Hepatocyte (in vitro differentiated cells): ENCODE data around the gene S100P.

ENCODE experiments used
- EZH2 ChIP-seq: fragments of 200-600 bp; sonication (generic); IDR thresholded peaks from 2 replicates; pipeline ENCODE4 v1.6.1; 2016; ENCODE audit warnings: antibody characterized with exemption, mild to moderate bottlenecking, borderline replicate concordance
- EZH2phosphoT487 ChIP-seq: fragments of 200-600 bp; sonication (generic); IDR thresholded peaks from one replicate; pipeline ENCODE4 v1.6.1; 2018; ENCODE audit warnings: antibody characterized with exemption, mild to moderate bottlenecking, low read depth, moderate library complexity; ENCODE audit not compliant: unreplicated experiment, severe bottlenecking
- TF ChIP-seq, protein P1 (sequence below): fragments of 200-600 bp; sonication (generic); IDR thresholded peaks from 2 replicates; pipeline ENCODE4 v1.5.1; 2016; ENCODE audit warnings: antibody characterized with exemption, mild to moderate bottlenecking; ENCODE audit not compliant: poor library complexity

DNA sequence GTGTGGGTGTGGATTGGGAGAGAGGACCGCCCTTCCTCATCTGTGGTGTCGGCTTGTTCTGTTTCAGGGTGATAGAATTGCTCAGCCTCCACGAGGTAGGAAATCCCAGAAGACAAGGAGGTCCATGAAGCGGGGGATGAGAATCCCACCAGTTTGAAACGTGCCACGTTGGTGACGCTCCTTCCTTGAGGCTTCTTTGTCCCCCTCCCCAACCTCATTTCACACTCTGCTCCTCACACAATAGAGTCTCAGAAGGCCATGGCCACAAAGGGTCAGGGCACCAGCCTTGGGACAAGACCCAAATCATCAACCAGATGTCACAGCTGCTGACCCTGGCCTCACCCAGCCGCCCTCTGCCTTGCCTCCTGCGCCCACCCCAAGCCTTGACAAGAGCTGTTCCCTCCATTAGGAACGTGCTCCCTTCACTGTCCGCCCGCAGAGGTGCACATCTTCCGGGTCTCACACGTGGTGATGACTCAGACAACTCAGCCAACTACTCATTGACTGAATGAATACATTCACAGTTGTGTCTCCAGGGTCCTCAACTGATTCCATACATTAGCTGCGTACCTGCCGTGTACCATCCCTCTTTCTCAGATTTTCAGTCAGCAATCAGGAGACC is 40.6 kb downstream of the S100P start:
- TF ChIP-seq EZH2 (no peak), EZH2phosphoT487 (no peak)
- TF ChIP-seq, protein P1, sequence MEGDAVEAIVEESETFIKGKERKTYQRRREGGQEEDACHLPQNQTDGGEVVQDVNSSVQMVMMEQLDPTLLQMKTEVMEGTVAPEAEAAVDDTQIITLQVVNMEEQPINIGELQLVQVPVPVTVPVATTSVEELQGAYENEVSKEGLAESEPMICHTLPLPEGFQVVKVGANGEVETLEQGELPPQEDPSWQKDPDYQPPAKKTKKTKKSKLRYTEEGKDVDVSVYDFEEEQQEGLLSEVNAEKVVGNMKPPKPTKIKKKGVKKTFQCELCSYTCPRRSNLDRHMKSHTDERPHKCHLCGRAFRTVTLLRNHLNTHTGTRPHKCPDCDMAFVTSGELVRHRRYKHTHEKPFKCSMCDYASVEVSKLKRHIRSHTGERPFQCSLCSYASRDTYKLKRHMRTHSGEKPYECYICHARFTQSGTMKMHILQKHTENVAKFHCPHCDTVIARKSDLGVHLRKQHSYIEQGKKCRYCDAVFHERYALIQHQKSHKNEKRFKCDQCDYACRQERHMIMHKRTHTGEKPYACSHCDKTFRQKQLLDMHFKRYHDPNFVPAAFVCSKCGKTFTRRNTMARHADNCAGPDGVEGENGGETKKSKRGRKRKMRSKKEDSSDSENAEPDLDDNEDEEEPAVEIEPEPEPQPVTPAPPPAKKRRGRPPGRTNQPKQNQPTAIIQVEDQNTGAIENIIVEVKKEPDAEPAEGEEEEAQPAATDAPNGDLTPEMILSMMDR: no peak
